Activated naive CD4-positive, alpha-beta T cell treated with Interleukin-2 at 50 U/mL for 16 hours (primary cell): ENCODE data around the gene ABTB1.
"Not testable (repeated sequence)": the region's sequence is repeated elsewhere in the genome, so short reads cannot be mapped to it uniquely, and the experiment has no call there.

Experiments used
- DNase-seq: peaks from one replicate; pipeline ENCODE4 v3.0.0-alpha.2; 2020

ABTB1 gene

GRCh38 chr3:127651516-127652172 lies 21.1 kb upstream of the ABTB1 start:
- no peak for DNase-seq

DNA sequence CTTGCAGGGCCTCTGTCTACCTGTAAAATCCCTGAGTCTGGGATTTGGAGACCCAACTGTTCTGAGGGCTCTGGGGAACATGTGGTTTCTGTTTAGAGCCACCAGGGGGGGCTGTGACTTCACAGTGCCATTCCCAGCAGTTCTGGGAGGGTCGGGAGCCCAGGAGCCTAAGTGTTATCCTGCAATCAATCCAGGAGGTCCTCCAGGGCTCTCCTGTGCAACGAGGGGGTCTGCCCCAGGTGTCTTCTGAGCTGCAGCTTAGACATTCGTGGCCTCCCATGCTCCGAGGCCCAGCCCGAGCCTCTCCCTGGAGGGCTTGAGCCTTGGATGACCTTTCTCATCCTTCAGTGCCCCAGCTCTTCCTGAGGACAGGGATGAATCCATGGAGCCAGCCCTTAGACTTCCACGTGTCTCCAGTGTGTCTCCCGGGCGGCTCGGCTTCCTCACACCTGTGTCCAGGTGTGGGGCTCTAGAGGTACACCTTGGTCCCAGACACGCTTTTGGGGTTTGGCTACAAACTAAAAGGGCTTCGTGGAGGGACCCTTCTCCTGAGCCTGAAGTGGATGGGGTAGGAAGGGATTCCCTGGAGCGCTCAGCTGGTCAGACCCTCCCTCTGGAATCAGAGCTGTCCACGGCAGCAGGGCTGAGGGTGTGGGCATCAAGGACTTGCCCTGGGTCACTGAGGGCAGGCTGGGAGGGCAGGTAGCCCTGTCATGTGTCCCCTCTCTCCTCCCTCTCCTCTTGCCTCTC lies 20.3 kb upstream of the ABTB1 start:
- DNase-seq: peak; percentile 28

GRCh38 chr3:127654374-127654773 lies 18.4 kb upstream of the ABTB1 start:
- DNase-seq: no peak

DNA sequence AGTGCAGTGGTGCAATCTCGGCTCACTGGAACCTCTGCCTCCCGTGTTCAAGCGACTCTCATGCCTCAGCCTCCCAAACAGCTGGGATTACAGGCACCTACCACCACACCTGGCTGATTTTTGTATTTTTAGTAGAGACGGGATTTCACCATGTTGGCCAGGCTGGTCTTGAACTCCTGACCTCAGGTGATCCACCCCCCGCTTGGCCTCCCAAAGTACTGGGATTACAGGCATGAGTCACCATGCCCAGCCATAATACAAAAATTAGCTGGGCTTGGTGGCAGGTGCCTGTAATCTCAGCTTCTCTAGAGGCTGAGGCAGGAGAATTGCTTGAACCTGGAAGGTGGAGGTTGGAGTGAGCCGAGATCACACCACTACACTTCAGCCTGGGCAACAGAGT lies 17.8 kb upstream of the ABTB1 start:
- DNase-seq: not testable (repeated sequence)

DNA sequence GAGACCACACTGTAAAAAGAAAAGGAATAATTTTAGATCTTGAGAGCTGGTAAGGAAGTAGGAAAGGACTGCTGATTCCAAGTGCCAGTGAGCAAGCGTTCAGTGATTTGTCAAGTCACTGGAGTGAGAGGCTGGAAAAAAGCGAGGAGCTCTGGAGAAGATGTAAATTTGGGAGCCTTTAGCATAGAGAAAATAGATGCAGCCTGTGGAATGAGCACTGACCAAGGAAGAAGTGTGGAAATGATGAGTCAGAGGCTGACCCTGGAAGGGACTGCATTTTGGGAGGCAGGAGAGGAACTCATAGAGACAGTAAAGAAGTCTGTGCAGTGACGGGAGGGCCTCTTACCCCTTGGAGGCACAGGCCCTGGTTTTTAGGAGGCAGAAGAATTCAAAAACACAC lies 17.1 kb upstream of the ABTB1 start:
- no peak for DNase-seq

DNA sequence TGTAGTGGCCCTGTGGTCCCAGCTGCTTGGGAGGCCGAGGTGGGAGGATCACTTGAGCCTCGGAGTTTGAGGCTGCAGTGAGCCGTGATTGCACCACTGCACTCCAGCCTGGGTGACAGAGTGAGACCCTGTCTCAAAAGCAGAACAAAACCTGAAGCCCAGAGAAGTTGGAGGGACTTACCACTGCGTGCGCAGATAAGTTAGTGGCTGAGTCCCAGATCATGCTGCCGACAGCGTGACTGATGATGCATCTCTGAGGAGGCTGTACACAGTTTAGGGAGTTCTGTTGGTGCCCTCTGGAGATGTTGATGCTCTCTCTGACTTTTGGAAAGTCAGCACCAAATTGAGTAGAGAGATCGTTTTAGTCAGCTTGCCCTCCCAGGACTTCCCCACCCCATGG lies 15.8 kb upstream of the ABTB1 start:
- DNase-seq: no peak

GRCh38 chr3:127658234-127658633 lies 14.5 kb upstream of the ABTB1 start:
- DNase-seq: no peak

DNA sequence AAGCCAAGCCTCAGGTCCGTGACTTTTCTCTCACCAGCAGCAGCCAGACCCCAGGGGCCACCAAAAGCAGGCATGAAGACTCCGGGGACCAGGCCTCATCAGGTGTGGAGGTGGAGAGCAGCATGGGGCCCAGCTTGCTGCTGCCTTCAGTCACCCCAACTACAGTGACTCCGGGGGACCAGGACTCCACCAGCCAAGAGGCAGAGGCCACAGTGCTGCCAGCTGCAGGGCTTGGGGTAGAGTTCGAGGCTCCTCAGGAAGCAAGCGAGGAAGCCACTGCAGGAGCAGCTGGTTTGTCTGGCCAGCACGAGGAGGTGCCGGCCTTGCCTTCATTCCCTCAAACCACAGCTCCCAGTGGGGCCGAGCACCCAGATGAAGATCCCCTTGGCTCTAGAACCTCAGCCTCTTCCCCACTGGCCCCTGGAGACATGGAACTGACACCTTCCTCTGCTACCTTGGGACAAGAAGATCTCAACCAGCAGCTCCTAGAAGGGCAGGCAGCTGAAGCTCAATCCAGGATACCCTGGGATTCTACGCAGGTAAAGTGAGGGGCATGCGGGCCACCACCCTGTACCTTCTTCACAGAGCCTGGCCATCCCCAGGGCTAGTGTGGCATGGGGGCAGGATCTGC lies 12.0 kb upstream of the ABTB1 start:
- no peak for DNase-seq

DNA sequence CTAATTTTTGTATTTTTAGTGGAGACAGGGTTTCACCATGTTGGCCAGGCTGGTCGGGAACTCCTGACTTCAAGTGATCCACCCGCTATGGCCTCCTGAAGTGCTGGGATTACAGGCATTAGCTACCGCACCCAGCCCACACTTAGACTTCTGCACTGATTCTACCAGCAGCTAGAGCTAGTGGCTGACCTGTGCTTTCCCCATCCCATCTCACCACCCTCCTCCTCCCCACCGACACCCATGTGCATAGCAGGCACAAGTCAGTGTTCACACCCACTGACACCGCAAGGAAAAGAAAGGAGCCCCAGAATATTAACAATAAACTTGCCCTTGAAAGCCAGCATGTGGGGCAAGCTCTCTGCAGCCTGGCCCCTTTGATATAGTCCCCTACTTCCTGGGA lies 11.2 kb upstream of the ABTB1 start:
- no peak for DNase-seq

DNA sequence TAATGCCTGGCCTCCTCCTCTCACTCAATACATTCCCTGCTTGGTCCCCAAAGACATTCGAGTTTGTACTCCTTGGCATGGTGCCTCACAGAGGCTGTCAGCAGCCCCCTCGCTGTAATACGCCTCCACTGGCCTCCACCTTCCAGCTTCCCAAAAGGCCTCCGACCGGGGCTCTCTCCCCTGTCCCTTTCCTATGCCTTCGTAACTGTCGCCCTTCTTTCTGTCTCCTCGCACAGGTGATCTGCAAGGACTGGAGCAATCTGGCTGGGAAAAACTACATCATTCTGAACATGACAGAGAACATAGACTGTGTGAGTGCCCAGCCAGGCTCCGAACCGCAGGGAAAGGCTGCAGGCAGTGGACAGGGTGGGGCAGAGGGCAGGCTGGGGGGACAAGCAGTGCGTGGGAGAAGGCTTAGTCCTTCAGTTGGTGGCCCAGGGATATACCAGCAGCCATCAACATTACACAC lies 10.7 kb upstream of the ABTB1 start:
- DNase-seq: no peak

GRCh38 chr3:127663151-127663550 lies 9.6 kb upstream of the ABTB1 start:
- DNase-seq: no peak

GRCh38 chr3:127665165-127665564 lies 7.6 kb upstream of the ABTB1 start:
- DNase-seq: no peak

DNA sequence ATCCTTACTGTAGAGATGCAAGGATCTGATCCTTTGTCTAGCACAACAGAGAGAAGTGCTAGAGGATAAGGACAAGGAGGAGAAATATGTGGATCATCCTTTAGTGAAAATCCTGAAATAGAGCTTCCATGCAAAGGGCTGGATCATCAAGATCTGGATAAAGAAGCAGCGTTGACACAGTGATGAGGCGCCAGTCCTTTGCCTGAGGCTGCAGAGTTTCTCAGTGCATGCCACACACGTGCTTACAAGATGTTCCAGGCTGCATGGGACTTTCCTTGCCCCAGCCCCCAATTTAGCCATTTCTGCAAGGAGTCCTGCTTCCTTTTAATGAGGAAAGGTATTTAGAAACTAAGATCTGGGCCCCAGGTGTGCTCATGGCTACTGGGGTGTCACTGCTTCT lies 7.2 kb upstream of the ABTB1 start:
- no peak for DNase-seq

DNA sequence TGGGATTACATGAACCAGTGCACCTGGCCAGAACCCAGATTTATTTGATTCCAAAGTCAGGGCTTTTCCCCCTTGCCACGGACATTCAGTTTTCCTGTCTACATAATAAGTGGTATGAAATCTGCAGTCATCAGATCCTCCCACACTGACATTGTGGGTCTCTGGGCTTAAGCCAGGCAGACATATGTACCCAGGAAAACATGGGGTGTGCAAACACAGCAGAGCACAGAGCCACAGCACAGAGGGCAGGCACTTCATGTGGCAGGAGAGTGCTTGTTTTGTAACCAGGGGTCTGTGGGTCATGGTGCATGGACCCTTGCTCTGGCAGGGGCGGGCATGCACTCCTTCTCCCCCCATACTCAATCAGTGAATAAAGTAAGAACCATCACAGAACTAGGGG lies 6.1 kb upstream of the ABTB1 start:
- no peak for DNase-seq

- no peak for DNase-seq
Observed at GRCh38 chr3:127667119-127667681, 5.6 kb upstream of the ABTB1 start.

DNA sequence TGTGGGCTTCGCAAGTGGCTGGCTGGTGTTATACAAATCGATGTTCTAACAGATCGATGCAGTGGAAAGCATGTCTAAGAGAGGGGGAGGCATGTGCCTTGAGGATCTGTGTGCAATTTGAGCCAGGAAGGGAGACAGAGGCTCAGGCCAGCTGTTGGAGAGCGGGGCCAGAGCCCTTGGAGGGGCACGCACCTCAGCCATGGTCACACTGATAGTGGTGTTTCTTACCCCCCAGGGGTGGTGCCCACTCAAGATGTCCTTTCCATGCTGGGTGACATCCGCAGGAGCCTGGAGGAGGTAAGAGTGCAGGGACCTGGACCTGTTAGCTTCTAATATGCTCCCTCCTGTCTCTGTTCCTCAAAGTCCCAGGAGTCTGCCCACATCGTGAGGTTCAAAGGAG lies 3.8 kb upstream of the ABTB1 start:
- no peak for DNase-seq

- no peak for DNase-seq
Observed at GRCh38 chr3:127669541-127670228, 3.1 kb upstream of the ABTB1 start.

GRCh38 chr3:127670229-127670559 lies 2.6 kb upstream of the ABTB1 start:
- no peak for DNase-seq

DNA sequence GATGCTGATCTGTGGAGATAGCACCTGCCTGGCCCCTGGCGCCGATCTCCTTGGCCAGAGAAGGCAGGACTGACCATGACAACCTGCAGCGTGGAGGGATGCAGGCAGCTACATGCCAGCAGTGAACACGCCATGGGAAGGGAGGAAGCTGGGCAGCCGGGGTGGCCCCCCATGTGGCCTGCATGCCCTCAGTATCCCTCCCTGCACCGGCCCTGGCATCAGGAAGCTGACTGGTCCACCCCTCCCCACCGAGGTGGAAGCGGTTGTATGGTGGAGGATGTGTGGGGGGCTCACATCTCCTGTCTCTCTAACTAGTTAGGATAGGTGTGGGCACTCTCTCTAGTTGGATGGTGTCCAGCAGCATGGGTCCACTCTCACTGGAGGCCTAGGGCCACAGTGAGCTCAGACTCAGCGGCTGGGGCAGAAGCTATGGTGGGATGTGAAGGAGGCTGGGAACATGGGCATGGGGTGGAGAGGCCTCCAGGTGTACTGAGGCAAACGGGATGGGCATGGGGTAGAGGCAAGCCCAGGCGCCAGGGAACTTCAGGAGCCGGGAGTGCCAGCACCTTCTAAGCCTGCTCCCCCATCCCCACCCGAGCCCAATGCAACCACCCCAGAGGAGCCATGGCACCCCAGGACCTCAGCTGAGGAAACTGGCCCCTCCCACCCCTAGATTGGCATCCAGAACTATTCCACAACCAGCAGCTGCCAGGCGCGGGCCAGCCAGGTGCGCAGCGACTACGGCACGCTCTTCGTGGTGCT lies 1.8 kb upstream of the ABTB1 start:
- no peak for DNase-seq

GRCh38 chr3:127671523-127672428 lies 976 bp upstream of the ABTB1 start:
- DNase-seq: peak; percentile 29
